GM12878 (cell line): ENCODE measurements around the gene IL22RA2. TPM values are rescaled to one million over a fixed set of nuclear protein-coding genes. Genes with fewer than 3 reads are reported as not detected.

ENCODE experiments used
- ATAC-seq: fragments of 200-7000 bp; cut with Tn5 transposase; 3 replicates; pipeline ENCODE4 v1.9.1; 2020; ENCODE audit warnings: mild to moderate bottlenecking, moderate library complexity
- BruUV-seq: library from RNA; stranded (reverse); fragments of 400-500 nt; replicated peaks from 2 replicates; lab custom pipeline; 2021; lab: Mats Ljungman, UMichigan
- CTCF ChIA-PET: fragments of 300-600 bp; sonication (Branson Sonifier 250); formaldehyde crosslinking; extraction: SDS; loops from one replicate; lab custom pipeline; 2021; ENCODE audit warnings: inconsistent platforms; lab: Yijun Ruan, JAX
- POLR2A ChIA-PET: fragments of 350-600 bp; formaldehyde crosslinking; extraction: SDS; loops from one replicate; lab custom pipeline; 2021; ENCODE audit warnings: inconsistent platforms; lab: Charles Lee
- RAD21 ChIA-PET: fragments of 300-600 bp; sonication (Branson Sonifier 250); formaldehyde crosslinking; loops from one replicate; lab custom pipeline; 2023; ENCODE audit warnings: antibody characterized with exemption; ENCODE audit not compliant: unreplicated experiment; lab: Charles Lee
- SMC1A ChIA-PET: fragments of 300-600 bp; sonication (Branson Sonifier 250); formaldehyde crosslinking; loops from one replicate; lab custom pipeline; 2023; ENCODE audit not compliant: unreplicated experiment, uncharacterized antibody; lab: Charles Lee
- DNase-seq: peaks from one replicate; pipeline ENCODE4 v3.0.0-alpha.2; 2011; ENCODE audit warnings: low read depth, low spot score
- FAIRE-seq: peaks from 3 replicates; lab custom pipeline; 2011; peaks lifted over from hg19 to GRCh38; lab: Jason Lieb, UNC
- H2AFZ ChIP-seq: 2 replicates; pipeline ENCODE4 v1.6.0; 2011; ENCODE audit warnings: low read depth, low read length, control low read depth; ENCODE audit not compliant: control insufficient read depth
- H3K27ac ChIP-seq: 2 replicates; pipeline ENCODE4 v1.5.1; 2011; ENCODE audit warnings: control low read depth; ENCODE audit not compliant: control insufficient read depth, insufficient read depth
- H3K27me3 ChIP-seq, 2 experiments: replicated peaks in 1 of 2; 2 replicates each; pipeline versions ENCODE4 v1.6.0 to v1.6.1; 2011; ENCODE audit warnings: low read length in 1 of 2; ENCODE audit not compliant: control insufficient read depth in 2 of 2, insufficient read depth in 2 of 2
- H3K36me3 ChIP-seq, 2 experiments: 2 replicates each; pipeline ENCODE4 v1.5.1; 2011; ENCODE audit warnings: low read length in 1 of 2; ENCODE audit not compliant: control insufficient read depth in 2 of 2, insufficient read depth in 2 of 2
- H3K4me1 ChIP-seq: 2 replicates; pipeline ENCODE4 v1.6.1; 2011; ENCODE audit warnings: mild to moderate bottlenecking, low read length, moderate library complexity, mixed read lengths; ENCODE audit not compliant: control insufficient read depth, insufficient read depth
- H3K4me2 ChIP-seq: 2 replicates; pipeline ENCODE4 v1.6.0; 2011; ENCODE audit warnings: control low read depth; ENCODE audit not compliant: control insufficient read depth, insufficient read depth
- H3K4me3 ChIP-seq: fragments of 200-600 bp; sonication (generic); 2 replicates; pipeline ENCODE4 v1.5.1; 2016
- H3K79me2 ChIP-seq: 2 replicates; pipeline ENCODE4 v1.6.0; 2011; ENCODE audit warnings: low read length; ENCODE audit not compliant: control insufficient read depth, insufficient read depth
- H3K9ac ChIP-seq: 2 replicates; pipeline ENCODE4 v1.8.0; 2011; ENCODE audit warnings: low read length, control low read depth, mixed read lengths; ENCODE audit not compliant: control insufficient read depth, insufficient read depth
- H3K9me3 ChIP-seq: replicated peaks from 3 replicates; pipeline ENCODE4 v1.5.1; 2011; ENCODE audit warnings: mild to moderate bottlenecking, low read length; ENCODE audit not compliant: control insufficient read depth, insufficient read depth
- H4K20me1 ChIP-seq: 2 replicates; pipeline ENCODE4 v1.6.0; 2011; ENCODE audit not compliant: control insufficient read depth, insufficient read depth
- EZH2 ChIP-seq: IDR thresholded peaks from 2 replicates; pipeline ENCODE4 v1.6.1; 2012; ENCODE audit warnings: low read depth, mild to moderate bottlenecking, control low read depth, inconsistent platforms, low read length, borderline replicate concordance; ENCODE audit not compliant: control insufficient read depth
- IKZF1 ChIP-seq: fragments of 450-650 bp; conservative IDR thresholded peaks from 2 replicates; pipeline ENCODE4 v1.6.1; 2017; ENCODE audit warnings: antibody characterized with exemption, mild to moderate bottlenecking
- PRDM15 ChIP-seq: fragments of 450-650 bp; formaldehyde crosslinking; IDR thresholded peaks from 2 replicates; pipeline ENCODE4 v1.4.0; 2020; ENCODE audit warnings: mild to moderate bottlenecking, moderate library complexity
- REST ChIP-seq: IDR thresholded peaks from 2 replicates; pipeline ENCODE4 v1.6.1; 2012; ENCODE audit warnings: mild to moderate bottlenecking, low read depth, low read length
- STAT3 ChIP-seq: IDR thresholded peaks from 2 replicates; pipeline ENCODE4 v1.6.1; 2011; ENCODE audit warnings: low read depth, low read length, improper control_type of control experiment
- SUZ12 ChIP-seq: fragments of 200-600 bp; sonication (generic); IDR thresholded peaks from one replicate; pipeline ENCODE4 v1.6.1; 2018; ENCODE audit warnings: antibody characterized with exemption, mild to moderate bottlenecking; ENCODE audit not compliant: unreplicated experiment
- ZBED1 ChIP-seq: IDR thresholded peaks from 2 replicates; pipeline ENCODE4 v1.6.1; 2016; ENCODE audit warnings: borderline replicate concordance
- ZNF687 ChIP-seq: fragments of 450-650 bp; IDR thresholded peaks from 2 replicates; pipeline ENCODE4 v1.6.1; 2017; ENCODE audit warnings: mild to moderate bottlenecking, moderate library complexity
- WGBS: methylation state at CpG from one replicate; pipeline ENCODE4 v1.1.6; 2016; ENCODE audit warnings: low lambda C conversion rate; ENCODE audit not compliant: insufficient replicate concordance, insufficient coverage; ENCODE audit errors: missing lambda C conversion rate; 5-methylcytosine and 5-hydroxymethylcytosine counted together
- in situ Hi-C: fragments of 300-500 bp; cut with MboI; formaldehyde crosslinking; loops from 9 replicates; pipeline ENCODE4 v1.14.3; 2018; ENCODE audit warnings: mixed read lengths
- intact Hi-C: fragments of 100-400 bp; cut with micrococcal nuclease; formaldehyde crosslinking; loops from one replicate; pipeline ENCODE4 v1.14.2; 2022; ENCODE audit not compliant: unreplicated experiment
- polyA plus RNA-seq, 11 experiments: library from polyadenylated mRNA; depleted of rRNA in 4 of 11; unstranded in 6 of 11; stranded (reverse) in 5 of 11; fragments of >200 nt; fragmentation: Nextera tagmentation in 4 of 11; fragmentation: Illumina TruSeq in 1 of 11; extraction: Ambion mirVana in 4 of 11; extraction: Trizol in 1 of 11; gene quantifications; 1 replicate in 1 of 11; 2 replicates in 10 of 11; pipeline versions ENCODE4 v1.2.1 to v1.2.3, GENCODE V29; 2011 to 2016; ENCODE audit warnings: inconsistent platforms in 2 of 11, missing spikeins in 2 of 11, low read depth in 1 of 11
- total RNA-seq, 4 experiments: library from RNA; depleted of rRNA in 3 of 4; stranded (reverse); fragments of >200 nt in 3 of 4; fragmentation: Illumina TruSeq in 1 of 4; extraction: Trizol in 1 of 4; gene quantifications; 2 replicates each; pipeline versions ENCODE4 v1.2.1 to v1.2.3, GENCODE V29; 2013 to 2021

IL22RA2 gene
- total and polyA plus RNA-seq, 10 of the 15 experiments (the other 5 are each of a cell fraction or from before 2014, with no cell fraction given): 0.05 to 0.22 (median 0.09) TPM; not detected in 3

- TF ChIP-seq ZNF687: no peak
These were observed 15.4 kb upstream of the IL22RA2 start (continued) for GRCh38 chr6:137188855-137189254.

- ChIA-PET CTCF (no interaction called here), POLR2A (no interaction called here), SMC1A (interaction anchor here (1.0 kb wide), 1 partner anchor 9 kb away, joined by 5 read pairs; no protein-coding TSS in a partner anchor), RAD21 (no interaction called here)
- no peak for FAIRE-seq
- WGBS: 76% methylated on average over 3 of the region's 3 CpGs
- in situ Hi-C loops (no loop called here), intact Hi-C loops (no loop called here)
- Histone ChIP-seq H4K20me1 (no peaks in the 10 kb centered on the region), H3K4me1 (no peaks in the 10 kb centered on the region), H3K9ac (no peak overlapping the region), H3K36me3 (no peaks in the 10 kb centered on the region), H3K27ac (no peak overlapping the region), H3K4me3 (no peak overlapping the region), H3K4me2 (no peak overlapping the region), H2AFZ (no peak overlapping the region), H3K79me2 (no peaks in the 10 kb centered on the region), H3K9me3 (peaks cover 17% of the 10 kb centered on the region), H3K27me3 (no peaks in the 10 kb centered on the region)
- ATAC-seq: no peak
- DNase-seq: no peak
- no TSS peak for BruUV-seq
- TF ChIP-seq PRDM15 (CRISPR knock-in tag): no peak
- TF ChIP-seq SUZ12: no peak
- TF ChIP-seq REST: no peak
- TF ChIP-seq ZBED1: no peak
- TF ChIP-seq STAT3: no peak
- TF ChIP-seq IKZF1: no peak
- no peak for TF ChIP-seq EZH2
These were observed 11.8 kb upstream of the IL22RA2 start for GRCh38 chr6:137185290-137185689.
